Activated naive CD8-positive, alpha-beta T cell treated with anti-CD3 and anti-CD28 coated beads for 36 hours (primary cell): Measurements from ENCODE around the gene GLB1L2. TPM values are rescaled to one million over a fixed set of nuclear protein-coding genes. Genes with fewer than 3 reads are reported as not detected.

ENCODE experiments used
- DNase-seq: peaks from one replicate; pipeline ENCODE4 v3.0.0; 2021
- H3K27ac Mint-ChIP-seq: one replicate; pipeline ENCODE4 v1.8.0; 2022; ENCODE audit warnings: mild to moderate bottlenecking, moderate library complexity, mixed read lengths
- H3K27me3 Mint-ChIP-seq: one replicate; pipeline ENCODE4 v1.8.0; 2022; ENCODE audit warnings: mild to moderate bottlenecking, mixed read lengths
- H3K36me3 Mint-ChIP-seq: one replicate; pipeline ENCODE4 v1.8.0; 2021; ENCODE audit warnings: mild to moderate bottlenecking, mixed read lengths
- H3K4me1 Mint-ChIP-seq: one replicate; pipeline ENCODE4 v1.8.0; 2021; ENCODE audit warnings: mixed read lengths
- H3K4me3 Mint-ChIP-seq: one replicate; pipeline ENCODE4 v1.8.0; 2022; ENCODE audit warnings: mild to moderate bottlenecking, moderate library complexity, mixed read lengths
- H3K9me3 Mint-ChIP-seq: one replicate; pipeline ENCODE4 v1.8.0; 2022; ENCODE audit warnings: mixed read lengths
- total RNA-seq, 2 experiments: library from RNA; stranded (reverse); gene quantifications; one replicate each; pipeline ENCODE4 v1.2.3, GENCODE V29; 2021

Gene GLB1L2
- total RNA-seq, 2 experiments from 2014 or later, result 9.1 to 9.3 TPM

- DNase-seq, result no peak
- H3K4me3 Mint-ChIP-seq, result no peak overlapping the region
- H3K4me1 Mint-ChIP-seq, result peaks cover 6% of the 10 kb centered on the region
- H3K27ac Mint-ChIP-seq, result peak overlapping the region; percentile 25
- H3K9me3 Mint-ChIP-seq, result no peaks in the 10 kb centered on the region
- peaks cover 8% of the 10 kb centered on the region for H3K27me3 Mint-ChIP-seq
- H3K36me3 Mint-ChIP-seq, result peaks cover 3% of the 10 kb centered on the region
These were observed 33.5 kb downstream of the GLB1L2 start for GRCh38 chr11:134365011-134365925.

- Mint-ChIP-seq H3K4me3 (no peak overlapping the region), H3K36me3 (peaks cover 2% of the 10 kb centered on the region), H3K27ac (no peak overlapping the region), H3K4me1 (peaks cover 6% of the 10 kb centered on the region), H3K9me3 (no peaks in the 10 kb centered on the region), H3K27me3 (peaks cover 4% of the 10 kb centered on the region)
- no peak for DNase-seq
These were observed 34.5 kb downstream of the GLB1L2 start for GRCh38 chr11:134366254-134366653.

- Mint-ChIP-seq H3K27ac (no peak overlapping the region), H3K4me1 (no peaks in the 10 kb centered on the region), H3K4me3 (no peak overlapping the region), H3K9me3 (no peaks in the 10 kb centered on the region), H3K36me3 (no peaks in the 10 kb centered on the region), H3K27me3 (no peaks in the 10 kb centered on the region)
- no peak for DNase-seq
These were observed 36.0 kb downstream of the GLB1L2 start for GRCh38 chr11:134367781-134368180.

- DNase-seq, result no peak
- H3K9me3 Mint-ChIP-seq, result no peaks in the 10 kb centered on the region
- H3K27me3 Mint-ChIP-seq, result no peaks in the 10 kb centered on the region
- H3K4me3 Mint-ChIP-seq, result no peak overlapping the region
- no peaks in the 10 kb centered on the region for H3K4me1 Mint-ChIP-seq
- H3K27ac Mint-ChIP-seq, result no peak overlapping the region
- no peaks in the 10 kb centered on the region for H3K36me3 Mint-ChIP-seq
These were observed 38.1 kb downstream of the GLB1L2 start for GRCh38 chr11:134369656-134370525.

GRCh38 chr11:134370526-134371435 is 39.0 kb downstream of the GLB1L2 start:
- H3K36me3 Mint-ChIP-seq, result no peaks in the 10 kb centered on the region
- H3K27ac Mint-ChIP-seq, result no peak overlapping the region
- H3K27me3 Mint-ChIP-seq, result no peaks in the 10 kb centered on the region
- H3K4me3 Mint-ChIP-seq, result no peak overlapping the region
- H3K4me1 Mint-ChIP-seq, result no peaks in the 10 kb centered on the region
- no peaks in the 10 kb centered on the region for H3K9me3 Mint-ChIP-seq
- no peak for DNase-seq

- Mint-ChIP-seq H3K9me3 (no peaks in the 10 kb centered on the region), H3K27me3 (no peaks in the 10 kb centered on the region), H3K27ac (no peak overlapping the region), H3K4me1 (no peaks in the 10 kb centered on the region), H3K4me3 (no peak overlapping the region), H3K36me3 (no peaks in the 10 kb centered on the region)
- DNase-seq, result no peak
These were observed 39.8 kb downstream of the GLB1L2 start for GRCh38 chr11:134371436-134372185.

GRCh38 chr11:134372536-134372935 is 40.7 kb downstream of the GLB1L2 start:
- H3K4me3 Mint-ChIP-seq, result no peak overlapping the region
- H3K27me3 Mint-ChIP-seq, result no peaks in the 10 kb centered on the region
- DNase-seq, result no peak
- H3K36me3 Mint-ChIP-seq, result no peaks in the 10 kb centered on the region
- no peaks in the 10 kb centered on the region for H3K4me1 Mint-ChIP-seq
- no peak overlapping the region for H3K27ac Mint-ChIP-seq
- H3K9me3 Mint-ChIP-seq, result no peaks in the 10 kb centered on the region

- Mint-ChIP-seq H3K4me1 (no peaks in the 10 kb centered on the region), H3K27me3 (no peaks in the 10 kb centered on the region), H3K9me3 (no peaks in the 10 kb centered on the region), H3K36me3 (no peaks in the 10 kb centered on the region), H3K27ac (no peak overlapping the region), H3K4me3 (no peak overlapping the region)
- no peak for DNase-seq
These were observed 41.2 kb downstream of the GLB1L2 start for GRCh38 chr11:134372961-134373360.

GRCh38 chr11:134373591-134374052 is 41.8 kb downstream of the GLB1L2 start:
- H3K4me3 Mint-ChIP-seq, result no peak overlapping the region
- no peak overlapping the region for H3K27ac Mint-ChIP-seq
- no peak for DNase-seq
- H3K4me1 Mint-ChIP-seq, result no peaks in the 10 kb centered on the region
- no peaks in the 10 kb centered on the region for H3K27me3 Mint-ChIP-seq
- no peaks in the 10 kb centered on the region for H3K9me3 Mint-ChIP-seq
- no peaks in the 10 kb centered on the region for H3K36me3 Mint-ChIP-seq

- Mint-ChIP-seq H3K36me3 (no peaks in the 10 kb centered on the region), H3K4me1 (no peaks in the 10 kb centered on the region), H3K9me3 (no peaks in the 10 kb centered on the region), H3K27ac (no peak overlapping the region), H3K4me3 (no peak overlapping the region), H3K27me3 (no peaks in the 10 kb centered on the region)
- no peak for DNase-seq
These were observed 42.4 kb downstream of the GLB1L2 start for GRCh38 chr11:134374171-134374570.

- no peak for DNase-seq
- H3K36me3 Mint-ChIP-seq, result no peaks in the 10 kb centered on the region
- no peaks in the 10 kb centered on the region for H3K27me3 Mint-ChIP-seq
- H3K9me3 Mint-ChIP-seq, result no peaks in the 10 kb centered on the region
- no peak overlapping the region for H3K4me3 Mint-ChIP-seq
- no peak overlapping the region for H3K27ac Mint-ChIP-seq
- H3K4me1 Mint-ChIP-seq, result no peaks in the 10 kb centered on the region
These were observed 43.2 kb downstream of the GLB1L2 start for GRCh38 chr11:134374891-134375550.

- no peak overlapping the region for H3K4me3 Mint-ChIP-seq
- H3K27ac Mint-ChIP-seq, result no peak overlapping the region
- no peaks in the 10 kb centered on the region for H3K36me3 Mint-ChIP-seq
- DNase-seq, result no peak
- H3K27me3 Mint-ChIP-seq, result no peaks in the 10 kb centered on the region
- no peaks in the 10 kb centered on the region for H3K9me3 Mint-ChIP-seq
- H3K4me1 Mint-ChIP-seq, result no peaks in the 10 kb centered on the region
These were observed 44.5 kb downstream of the GLB1L2 start for GRCh38 chr11:134376150-134376921.

GRCh38 chr11:134377876-134378275 is 46.1 kb downstream of the GLB1L2 start:
- Mint-ChIP-seq H3K27ac (no peak overlapping the region), H3K4me3 (no peak overlapping the region), H3K4me1 (no peaks in the 10 kb centered on the region), H3K27me3 (no peaks in the 10 kb centered on the region), H3K9me3 (no peaks in the 10 kb centered on the region), H3K36me3 (no peaks in the 10 kb centered on the region)
- no peak for DNase-seq
